GM18505 (cell line): ENCODE measurements around the gene SFXN3.
A peak's percentile ranks its signal among the peaks of the same experiment; 100 is the strongest.
"Not testable (repeated sequence)": the region's sequence is repeated elsewhere in the genome, so short reads cannot be mapped to it uniquely, and the experiment has no call there.

ENCODE experiments used
- ATAC-seq: cut with Tn5 transposase; IDR thresholded peaks from one replicate; pipeline ENCODE4 v1.9.1; 2021; ENCODE audit not compliant: unreplicated experiment
- POLR2A ChIP-seq: IDR thresholded peaks from 4 replicates; pipeline ENCODE4 v1.6.1; 2011; ENCODE audit warnings: borderline replicate concordance; ENCODE audit not compliant: insufficient read depth, insufficient read length; ENCODE audit errors: extremely low read depth

Gene SFXN3

DNA sequence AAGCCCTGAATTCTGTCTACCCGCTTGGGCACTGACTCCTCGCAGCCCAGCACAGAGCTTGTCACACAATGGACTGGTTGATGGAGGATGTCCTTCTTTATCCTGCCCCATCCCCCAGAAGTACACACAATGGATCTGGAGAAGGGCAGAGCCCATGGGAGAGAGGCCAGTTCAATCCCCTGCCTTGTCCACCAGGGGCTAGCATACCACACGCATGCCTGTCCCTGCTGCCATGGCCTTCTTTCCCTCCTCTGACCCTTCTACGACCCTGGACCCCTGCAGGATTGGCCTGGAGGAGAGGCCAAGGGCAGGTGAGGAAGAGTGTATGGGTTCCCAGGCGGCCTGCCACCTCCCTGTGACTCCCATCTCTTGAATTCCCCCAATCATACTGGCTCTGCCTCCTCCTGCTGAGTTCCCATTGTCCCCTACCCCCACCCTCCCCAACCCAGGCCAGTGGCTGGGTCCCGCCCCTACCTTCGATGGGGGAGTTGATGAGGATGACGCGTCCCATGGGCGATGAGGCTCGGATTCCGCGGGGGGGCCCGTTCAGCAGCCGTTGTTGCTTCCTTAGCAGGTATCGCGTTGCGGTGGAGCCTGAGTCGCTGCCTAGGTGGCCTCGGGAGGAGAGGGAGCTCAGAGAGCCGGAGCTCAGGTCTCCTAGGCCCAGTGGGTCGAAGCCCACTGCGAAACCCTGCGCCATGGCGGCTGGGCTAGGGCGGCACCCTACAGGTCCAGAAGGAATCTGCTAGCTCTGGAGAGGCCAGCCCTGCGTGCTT lies 1.3 kb upstream of the SFXN3 start:
- ATAC-seq = no peak
- no peak for TF ChIP-seq POLR2A

DNA sequence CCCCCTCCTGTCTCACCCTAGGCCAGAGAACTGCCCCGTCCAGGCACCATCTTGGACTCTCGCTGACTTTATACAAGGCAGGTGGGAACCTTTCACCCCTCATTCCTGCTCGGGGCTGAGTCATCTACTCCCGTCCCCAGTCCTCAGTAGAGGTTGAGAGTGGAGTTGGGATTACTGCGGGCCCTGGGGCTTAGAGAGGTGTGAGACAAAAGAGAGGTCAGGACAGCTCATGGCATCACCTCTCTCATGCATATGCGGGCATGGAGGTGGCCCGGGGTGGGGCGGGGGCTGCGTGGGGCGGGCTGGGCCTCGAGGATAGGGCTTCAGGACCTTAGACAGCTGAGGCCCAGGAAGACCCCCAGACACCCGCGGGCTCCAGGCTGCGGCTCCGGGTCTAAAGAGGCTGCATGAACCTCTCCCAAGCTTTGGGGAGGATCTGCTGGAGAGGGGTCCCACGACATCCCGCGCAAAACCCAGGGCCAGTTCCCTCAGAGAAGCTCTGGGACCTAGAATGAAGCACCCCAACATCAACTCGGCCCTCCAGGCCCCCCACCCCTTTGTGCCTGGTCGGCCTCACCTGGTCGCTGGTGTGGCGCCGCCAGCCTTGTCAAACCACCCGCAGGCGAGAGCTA lies 422 bp upstream of the SFXN3 start:
- ATAC-seq = no peak
- no peak for TF ChIP-seq POLR2A

DNA sequence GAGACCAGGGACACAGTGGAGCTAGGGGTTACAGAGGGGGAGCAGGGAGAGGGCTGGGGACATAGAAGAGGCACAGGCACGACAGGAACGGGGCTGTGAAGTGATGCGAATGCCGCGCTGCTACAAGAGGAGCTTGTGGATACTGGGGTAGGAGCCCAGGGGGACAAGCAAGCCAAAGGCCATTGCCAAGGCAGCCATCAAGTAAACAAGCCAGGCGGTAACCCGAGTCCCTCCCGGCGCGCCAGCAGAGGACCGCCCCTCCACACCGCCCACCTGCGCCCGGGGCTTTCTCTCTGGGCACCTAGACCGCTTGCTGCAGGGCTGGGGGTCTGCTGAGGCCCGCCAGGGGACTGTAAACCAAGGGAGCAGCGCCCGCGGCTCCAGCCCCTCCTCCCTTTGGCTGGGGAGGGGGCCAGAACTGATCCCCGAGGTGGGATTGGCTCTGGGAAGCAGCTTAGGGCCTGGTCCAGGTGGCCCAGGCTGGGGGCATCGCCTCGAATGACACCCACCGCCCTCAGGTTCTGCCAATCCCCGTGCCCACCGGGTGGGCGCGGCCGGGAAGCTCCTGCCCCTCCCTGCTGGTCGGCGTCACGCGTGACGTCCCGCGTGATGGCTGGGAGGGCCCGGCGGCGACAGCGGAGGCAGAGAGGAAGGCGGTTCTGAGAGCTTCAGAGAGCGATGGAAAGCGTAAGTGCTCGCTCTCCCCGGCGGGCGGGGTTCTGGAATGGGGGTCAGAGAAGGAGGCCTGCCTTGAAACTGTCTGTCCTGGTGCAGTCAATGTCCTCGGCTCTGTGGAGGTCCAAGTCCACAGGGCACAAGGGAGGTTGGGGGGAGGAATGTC lies 982 bp downstream of the SFXN3 start:
- no peak for ATAC-seq
- TF ChIP-seq POLR2A = no peak

DNA sequence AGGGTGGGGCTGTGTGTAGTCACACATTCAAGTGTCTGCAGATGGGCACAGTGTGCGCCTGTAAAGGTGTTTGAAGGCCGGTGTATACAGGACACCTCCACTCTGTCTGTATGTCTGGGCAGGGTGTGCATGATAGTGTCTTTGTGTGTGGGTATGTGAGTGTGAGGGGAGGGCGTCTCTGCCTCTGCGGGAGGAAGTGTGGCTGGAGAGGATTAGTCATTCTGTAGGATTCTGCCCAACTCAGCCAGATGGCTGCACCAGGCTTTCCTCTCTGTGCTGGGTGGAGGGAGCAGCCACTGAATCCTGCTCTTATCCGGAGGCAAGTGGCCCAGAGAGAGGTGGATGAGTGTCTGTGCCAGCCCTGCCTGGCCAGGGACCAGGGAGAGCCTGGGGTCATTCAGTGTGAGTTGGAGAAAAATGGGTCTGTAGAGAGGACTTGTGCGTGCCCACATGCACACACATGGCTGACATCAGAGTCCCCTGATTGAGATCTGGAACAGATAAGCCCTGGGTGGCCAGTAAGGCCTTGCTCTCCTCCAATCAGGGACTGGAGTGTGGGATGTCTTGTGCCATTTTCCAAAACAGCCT lies 1.7 kb downstream of the SFXN3 start:
- no peak for ATAC-seq
- no peak for TF ChIP-seq POLR2A

DNA sequence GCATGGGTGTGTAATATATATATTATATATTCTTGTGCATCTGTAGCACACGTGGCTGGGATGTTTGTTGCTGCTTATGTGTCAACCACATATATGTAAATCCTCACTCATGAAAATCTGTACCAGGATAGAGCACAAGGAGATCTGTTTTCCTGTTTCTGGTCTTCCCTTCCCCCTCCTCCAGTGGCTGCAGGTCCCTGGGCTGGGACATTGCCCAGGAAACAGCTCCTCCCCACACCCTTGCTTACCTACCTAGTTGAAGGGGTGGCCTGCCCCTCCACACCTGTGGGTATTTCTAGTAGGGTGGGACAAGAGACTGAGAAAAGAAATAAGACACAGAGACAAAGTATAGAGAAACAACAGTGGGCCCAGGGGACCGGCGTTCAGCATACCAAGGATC lies 2.2 kb downstream of the SFXN3 start:
- TF ChIP-seq POLR2A = no peak
- no peak for ATAC-seq

DNA sequence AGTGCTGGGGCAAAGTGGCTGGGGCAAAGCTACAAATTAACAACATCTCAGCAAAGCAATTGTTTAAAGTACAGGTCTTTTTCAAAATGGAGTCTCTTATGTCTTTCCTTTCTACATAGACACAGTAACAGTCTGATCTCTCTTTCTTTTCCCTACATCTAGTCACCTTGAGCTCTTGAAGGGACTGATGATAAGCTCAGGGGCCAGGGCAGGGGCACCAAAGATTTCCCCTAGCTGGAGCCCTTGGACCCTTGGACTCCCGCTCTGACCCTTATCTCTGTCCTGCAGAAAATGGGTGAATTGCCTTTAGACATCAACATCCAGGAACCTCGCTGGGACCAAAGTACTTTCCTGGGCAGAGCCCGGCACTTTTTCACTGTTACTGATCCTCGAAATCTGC lies 3.4 kb downstream of the SFXN3 start:
- ATAC-seq = not testable (repeated sequence)

DNA sequence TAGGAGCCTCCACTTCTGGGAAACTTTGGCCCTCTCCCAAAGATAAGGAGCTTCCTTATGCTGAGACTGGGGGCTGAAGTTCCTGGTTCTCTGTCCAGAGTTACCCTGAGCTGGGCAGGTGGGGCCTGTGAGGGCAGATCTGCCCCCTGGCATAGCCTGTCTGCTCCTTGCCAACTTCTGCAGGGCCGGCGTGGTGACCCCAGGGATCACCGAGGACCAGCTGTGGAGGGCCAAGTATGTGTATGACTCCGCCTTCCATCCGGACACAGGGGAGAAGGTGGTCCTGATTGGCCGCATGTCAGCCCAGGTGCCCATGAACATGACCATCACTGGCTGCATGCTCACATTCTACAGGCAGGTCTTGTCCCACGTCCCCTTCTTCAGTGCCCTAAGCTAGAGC lies 4.3 kb downstream of the SFXN3 start:
- TF ChIP-seq POLR2A = no peak
- ATAC-seq = no peak

DNA sequence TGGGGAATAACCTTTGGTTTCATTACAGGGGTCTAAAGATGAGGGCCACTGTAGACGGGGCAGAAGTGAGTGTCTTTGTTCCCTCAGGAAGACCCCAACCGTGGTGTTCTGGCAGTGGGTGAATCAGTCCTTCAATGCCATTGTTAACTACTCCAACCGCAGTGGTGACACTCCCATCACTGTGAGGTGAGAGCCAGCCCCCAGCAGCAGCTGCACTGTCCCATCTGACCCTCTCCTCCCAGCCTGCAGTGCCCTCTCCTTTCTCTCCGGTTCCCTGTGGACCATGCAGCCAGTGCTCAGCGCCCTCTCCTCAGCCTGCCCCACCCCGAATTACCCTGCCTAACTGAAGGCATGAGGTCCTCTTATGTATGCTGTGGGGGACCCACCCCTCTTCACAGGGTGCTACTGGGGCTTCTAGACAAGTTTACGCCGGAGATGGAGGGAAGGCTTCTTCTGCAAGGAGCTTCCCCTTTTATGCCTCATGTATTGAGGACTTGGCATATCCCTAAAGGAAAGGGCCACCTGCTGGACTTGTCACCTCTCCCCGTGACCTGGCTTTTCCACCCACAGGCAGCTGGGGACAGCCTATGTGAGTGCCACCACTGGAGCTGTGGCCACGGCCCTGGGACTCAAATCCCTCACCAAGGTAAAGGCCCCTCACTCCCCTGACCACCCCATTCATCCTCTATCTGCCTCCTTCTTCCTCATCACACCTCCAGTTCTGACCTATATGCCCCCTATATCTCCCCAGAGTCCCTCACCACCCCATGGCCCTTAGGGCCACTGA lies 5.1 kb downstream of the SFXN3 start:
- no peak for ATAC-seq
- TF ChIP-seq POLR2A = no peak

DNA sequence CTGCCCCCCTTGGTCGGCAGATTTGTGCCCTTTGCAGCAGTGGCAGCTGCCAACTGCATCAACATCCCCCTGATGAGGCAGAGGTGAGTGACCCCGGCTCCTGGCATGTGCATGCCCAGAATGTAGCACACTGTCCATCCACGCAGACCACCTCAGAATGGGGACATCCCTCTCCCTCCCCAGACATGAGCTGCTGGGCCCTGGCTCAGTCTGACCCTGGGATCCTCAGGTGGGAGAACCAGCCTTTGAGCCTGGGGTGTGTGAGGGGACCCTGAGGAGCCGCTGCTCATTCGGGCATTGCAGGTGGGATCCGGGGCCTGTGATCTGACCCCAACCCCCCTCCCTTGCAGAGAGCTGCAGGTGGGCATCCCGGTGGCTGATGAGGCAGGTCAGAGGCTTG lies 5.7 kb downstream of the SFXN3 start:
- no peak for ATAC-seq

DNA sequence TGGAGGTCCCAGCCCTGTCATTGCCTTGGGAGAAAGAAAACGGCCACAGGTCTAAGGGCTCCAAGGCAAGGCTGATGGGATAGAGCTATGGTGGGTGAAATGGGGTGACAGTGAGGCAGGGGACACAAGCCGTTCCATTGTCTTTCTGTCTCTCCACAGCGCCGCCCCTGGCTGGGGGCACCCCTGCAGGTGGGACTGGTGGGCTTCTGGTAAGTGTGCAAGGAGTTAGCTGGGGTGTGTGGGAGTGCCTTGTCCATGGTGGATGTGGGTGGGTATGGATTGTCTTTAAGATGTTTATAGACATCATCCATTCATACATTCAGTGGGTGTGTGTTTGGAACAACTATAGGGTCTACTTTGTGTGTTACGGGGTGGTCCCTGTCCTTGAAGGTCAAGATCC lies 7.5 kb downstream of the SFXN3 start:
- no peak for TF ChIP-seq POLR2A
- ATAC-seq = no peak

More for the DNA sequence above, 5.7 kb downstream of the SFXN3 start:
- no peak for TF ChIP-seq POLR2A

DNA sequence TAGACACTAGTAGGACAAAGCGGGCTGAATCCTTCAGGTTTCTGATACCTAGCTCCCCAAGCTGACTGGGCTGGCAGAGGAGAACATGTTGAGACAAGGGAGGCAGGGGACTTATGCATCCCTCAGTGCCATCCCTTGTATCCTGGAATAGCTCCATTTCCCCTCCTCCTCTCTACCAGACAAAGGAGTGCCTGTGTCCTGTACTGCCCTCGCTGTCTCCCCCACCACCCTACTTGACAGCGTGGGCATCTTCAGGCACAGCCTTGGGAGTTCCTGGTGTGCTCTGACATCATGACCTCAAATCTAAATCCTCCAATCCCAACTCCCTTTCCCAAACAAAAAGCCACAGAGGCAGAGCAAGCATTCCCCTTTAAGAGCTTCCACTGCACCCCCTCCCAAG lies 9.0 kb downstream of the SFXN3 start:
- no peak for ATAC-seq

DNA sequence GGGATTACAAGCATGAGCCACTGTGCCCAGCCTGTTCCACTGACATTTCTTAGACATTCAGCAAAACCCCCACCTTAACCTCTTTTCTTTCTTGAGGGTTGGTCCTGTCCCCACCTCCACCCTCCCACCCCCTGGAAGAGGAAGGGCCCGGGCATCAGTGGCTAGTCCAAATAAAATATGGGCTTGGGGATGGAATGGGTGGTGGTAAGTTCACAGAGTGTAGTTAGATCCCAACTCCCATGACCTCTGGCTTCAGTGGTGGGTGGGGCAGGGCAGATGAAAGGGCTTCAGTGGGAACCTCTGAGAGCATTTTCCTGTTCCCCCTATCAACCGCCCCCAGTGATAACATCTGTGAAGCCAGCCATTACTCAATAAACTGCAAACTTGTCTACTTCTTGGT lies 9.8 kb downstream of the SFXN3 start:
- no peak for ATAC-seq
- no peak for TF ChIP-seq POLR2A

More for the DNA sequence above, 9.0 kb downstream of the SFXN3 start:
- no peak for TF ChIP-seq POLR2A

DNA sequence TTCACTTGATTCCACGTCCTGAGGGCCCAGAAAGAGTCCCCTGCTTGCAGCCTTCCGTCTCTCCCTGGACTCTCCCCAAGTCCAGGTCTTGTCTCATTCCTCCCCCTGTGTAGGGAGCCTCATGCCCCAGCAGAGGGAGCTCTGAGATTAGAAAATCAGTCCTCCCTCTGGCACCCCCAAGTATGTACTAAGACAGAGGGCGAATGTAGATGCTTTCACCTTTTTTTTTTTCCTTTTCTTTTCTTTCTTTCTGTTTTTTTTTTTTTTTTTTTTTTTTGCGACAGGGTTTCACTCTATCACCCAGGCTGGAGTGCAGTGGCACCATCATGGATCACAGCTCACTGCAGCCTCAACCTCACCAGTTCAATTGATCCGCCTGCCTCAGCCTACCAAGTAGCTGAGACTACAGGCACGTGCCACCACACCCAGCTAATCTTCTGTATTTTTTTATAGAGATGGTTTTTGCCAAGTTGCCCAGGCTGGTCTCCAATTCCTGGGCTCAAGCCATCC lies 10.3 kb downstream of the SFXN3 start:
- no peak for TF ChIP-seq POLR2A
- ATAC-seq = peak; percentile 57

DNA sequence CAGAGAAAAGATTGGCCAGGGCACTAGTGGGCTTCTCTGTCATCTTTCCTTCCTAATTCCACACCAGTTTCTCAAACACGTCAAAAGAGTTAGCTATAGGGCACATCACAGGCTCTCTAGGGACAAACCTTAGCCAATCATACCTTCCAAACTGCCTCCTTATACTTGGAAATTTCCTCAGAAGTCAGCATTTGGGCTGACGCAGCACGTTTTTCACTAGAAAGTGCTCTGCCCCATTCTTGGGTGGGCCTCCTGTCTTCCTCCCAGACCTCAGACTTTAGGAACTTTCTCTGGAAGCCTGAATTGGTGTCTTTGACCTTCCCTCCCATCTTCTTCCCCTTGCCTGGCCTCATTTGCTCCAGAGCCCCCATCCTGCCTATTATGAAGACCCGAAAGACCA lies 11.1 kb downstream of the SFXN3 start:
- no peak for TF ChIP-seq POLR2A
- no peak for ATAC-seq
